Colonic mucosa (tissue), 4 donors: Measurements from ENCODE around the gene NSD1. TPM values are rescaled to one million over a fixed set of nuclear protein-coding genes. Genes with fewer than 3 reads are reported as not detected.

Experiments used
- DNase-seq: peaks from one replicate; pipeline ENCODE4 v3.0.0-alpha.2; 2020
- H3K27ac ChIP-seq: fragments of 200-600 bp; one replicate; pipeline ENCODE4 v1.8.0; 2021
- H3K27me3 ChIP-seq: fragments of 200-600 bp; one replicate; pipeline ENCODE4 v1.8.0; 2021
- H3K36me3 ChIP-seq: fragments of 200-600 bp; one replicate; pipeline ENCODE4 v1.8.0; 2021
- H3K4me1 ChIP-seq: fragments of 200-600 bp; one replicate; pipeline ENCODE4 v1.8.0; 2021; ENCODE audit warnings: mild to moderate bottlenecking
- H3K4me3 ChIP-seq: fragments of 200-600 bp; one replicate; pipeline ENCODE4 v1.8.0; 2021
- H3K9ac ChIP-seq, 2 donors: one replicate each; pipeline ENCODE4 v1.7.0; 2013; ENCODE audit warnings: control low read depth in 2 of 2, low read depth in 2 of 2, low read length in 2 of 2
- H3K9me3 ChIP-seq: fragments of 200-600 bp; one replicate; pipeline ENCODE4 v1.8.0; 2021
- intact Hi-C: fragments of 100-400 bp; cut with DNase I; formaldehyde crosslinking; loops from one replicate; pipeline ENCODE4 v1.14.1; 2022
- total RNA-seq, 2 donors: library from RNA; stranded (reverse); fragmentation: NEBNext Ultra II Directional in 1 of 2; extraction: Animal tissue kit (Norgen Biotek cat#: 25700) in 1 of 2; gene quantifications; one replicate each; pipeline ENCODE4 v1.2.1, GENCODE V29; 2021
- TF ChIP-seq, protein P1 (sequence below): fragments of 200-600 bp; IDR thresholded peaks from one replicate; pipeline ENCODE4 v1.8.0; 2022; ENCODE audit warnings: antibody characterized with exemption, mild to moderate bottlenecking
- donor health status: healthy.
- donor health status: DM: no; HTN: no; CAD: no.
- donor health status: DM: no; HTN: no; CAD: no.

Gene NSD1
- total RNA-seq, 2 donors from 2014 or later, result 53.0 to 77.9 TPM

DNA sequence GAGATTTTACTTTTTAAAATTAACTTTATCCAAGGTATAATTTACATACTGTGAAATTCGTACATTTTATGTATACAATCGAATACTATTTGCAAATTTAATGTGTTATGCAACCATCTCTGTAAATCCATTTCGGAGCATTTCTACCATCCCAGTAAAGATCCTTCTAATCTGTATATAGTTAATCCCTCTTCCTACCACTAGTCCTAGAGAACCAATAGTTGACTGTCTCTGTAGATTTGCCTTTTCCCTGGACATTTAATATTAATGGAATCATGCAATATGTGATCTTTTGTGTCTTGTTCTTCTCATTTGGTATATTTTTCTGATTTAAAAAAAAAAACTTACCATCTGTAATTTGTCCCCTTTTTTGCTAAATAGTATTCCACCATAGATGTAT, 95.2 kb downstream of the NSD1 start:
- intact Hi-C loops, result no loop called here
- Histone ChIP-seq H3K27ac (no peak overlapping the region), H3K27me3 (no peaks in the 10 kb centered on the region), H3K4me3 (no peak overlapping the region), H3K9ac (no peak overlapping the region), H3K9me3 (no peaks in the 10 kb centered on the region), H3K4me1 (no peaks in the 10 kb centered on the region), H3K36me3 (no peaks in the 10 kb centered on the region)
- TF ChIP-seq, protein P1, sequence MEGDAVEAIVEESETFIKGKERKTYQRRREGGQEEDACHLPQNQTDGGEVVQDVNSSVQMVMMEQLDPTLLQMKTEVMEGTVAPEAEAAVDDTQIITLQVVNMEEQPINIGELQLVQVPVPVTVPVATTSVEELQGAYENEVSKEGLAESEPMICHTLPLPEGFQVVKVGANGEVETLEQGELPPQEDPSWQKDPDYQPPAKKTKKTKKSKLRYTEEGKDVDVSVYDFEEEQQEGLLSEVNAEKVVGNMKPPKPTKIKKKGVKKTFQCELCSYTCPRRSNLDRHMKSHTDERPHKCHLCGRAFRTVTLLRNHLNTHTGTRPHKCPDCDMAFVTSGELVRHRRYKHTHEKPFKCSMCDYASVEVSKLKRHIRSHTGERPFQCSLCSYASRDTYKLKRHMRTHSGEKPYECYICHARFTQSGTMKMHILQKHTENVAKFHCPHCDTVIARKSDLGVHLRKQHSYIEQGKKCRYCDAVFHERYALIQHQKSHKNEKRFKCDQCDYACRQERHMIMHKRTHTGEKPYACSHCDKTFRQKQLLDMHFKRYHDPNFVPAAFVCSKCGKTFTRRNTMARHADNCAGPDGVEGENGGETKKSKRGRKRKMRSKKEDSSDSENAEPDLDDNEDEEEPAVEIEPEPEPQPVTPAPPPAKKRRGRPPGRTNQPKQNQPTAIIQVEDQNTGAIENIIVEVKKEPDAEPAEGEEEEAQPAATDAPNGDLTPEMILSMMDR, result no peak
- DNase-seq, result no peak

GRCh38 chr5:177230660-177231059, 97.1 kb downstream of the NSD1 start:
- no peak overlapping the region for H3K9ac ChIP-seq
- H3K36me3 ChIP-seq, result no peaks in the 10 kb centered on the region
- no peak for DNase-seq
- no peaks in the 10 kb centered on the region for H3K4me1 ChIP-seq
- no peaks in the 10 kb centered on the region for H3K27me3 ChIP-seq
- H3K4me3 ChIP-seq, result no peak overlapping the region
- no peaks in the 10 kb centered on the region for H3K9me3 ChIP-seq
- TF ChIP-seq, protein P1, result no peak
- intact Hi-C loops, result no loop called here
- no peak overlapping the region for H3K27ac ChIP-seq

GRCh38 chr5:177231479-177232250, 98.1 kb downstream of the NSD1 start:
- Histone ChIP-seq H3K9me3 (no peaks in the 10 kb centered on the region), H3K27me3 (no peaks in the 10 kb centered on the region), H3K4me1 (no peaks in the 10 kb centered on the region), H3K36me3 (no peaks in the 10 kb centered on the region), H3K27ac (no peak overlapping the region), H3K9ac (no peak overlapping the region), H3K4me3 (no peak overlapping the region)
- TF ChIP-seq, protein P1, result no peak
- DNase-seq, result no peak
- intact Hi-C loops, result no loop called here

GRCh38 chr5:177232358-177232757, 98.8 kb downstream of the NSD1 start:
- intact Hi-C loops, result no loop called here
- H3K4me1 ChIP-seq, result no peaks in the 10 kb centered on the region
- H3K36me3 ChIP-seq, result no peaks in the 10 kb centered on the region
- DNase-seq, result no peak
- no peak overlapping the region for H3K4me3 ChIP-seq
- no peak overlapping the region for H3K9ac ChIP-seq
- H3K27me3 ChIP-seq, result no peaks in the 10 kb centered on the region
- no peaks in the 10 kb centered on the region for H3K9me3 ChIP-seq
- no peak overlapping the region for H3K27ac ChIP-seq
- TF ChIP-seq, protein P1, result no peak

DNA sequence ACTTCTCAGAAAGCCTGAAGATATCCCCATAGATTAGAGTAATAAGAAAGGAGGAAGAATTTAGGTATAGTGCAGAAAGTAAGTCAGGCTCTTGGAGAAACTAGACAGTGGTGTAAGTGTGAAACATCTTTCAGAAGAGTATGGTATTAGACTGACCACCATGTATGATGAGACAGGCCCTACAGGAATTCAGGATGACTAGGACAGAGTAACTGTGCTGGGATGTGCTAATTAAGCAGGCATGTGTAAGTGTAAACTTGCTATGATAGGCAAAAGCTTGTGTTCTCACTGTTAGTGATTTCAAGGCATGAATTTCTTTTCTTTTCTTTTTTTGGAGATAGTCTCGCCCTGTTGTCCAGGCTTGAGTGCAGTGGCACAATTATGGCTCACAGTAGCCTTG, 99.2 kb downstream of the NSD1 start:
- DNase-seq, result no peak
- intact Hi-C loops, result no loop called here
- H3K4me3 ChIP-seq, result no peak overlapping the region
- no peaks in the 10 kb centered on the region for H3K9me3 ChIP-seq
- H3K27me3 ChIP-seq, result no peaks in the 10 kb centered on the region
- H3K4me1 ChIP-seq, result no peaks in the 10 kb centered on the region
- TF ChIP-seq, protein P1, result no peak
- no peak overlapping the region for H3K27ac ChIP-seq
- H3K9ac ChIP-seq, result no peak overlapping the region
- H3K36me3 ChIP-seq, result no peaks in the 10 kb centered on the region
